IPS-NIHi7 (cell line): ENCODE results near the gene MPDU1.
A peak's percentile ranks its signal among the peaks of the same experiment; 100 is the strongest.

Experiments
- DNase-seq: peaks from one replicate; pipeline ENCODE4 v3.0.0; 2012; ENCODE audit warnings: mixed read lengths; ENCODE audit errors: extremely low spot score

MPDU1 gene

GRCh38 chr17:7560172-7561027 is 23.3 kb upstream of the MPDU1 start:
- DNase-seq, result peak; percentile 79

- peak; percentile 91 for DNase-seq
Measured at GRCh38 chr17:7561028-7561575, 22.6 kb upstream of the MPDU1 start.

GRCh38 chr17:7561589-7562207 is 22.0 kb upstream of the MPDU1 start, which contains the start of gene SENP3:
Gene SENP3 (plus strand): TSS chr17:7561919. CDS start chr17:7563077, 1,158 bp downstream.
- peak; percentile 96 for DNase-seq

- DNase-seq, result no peak
Measured at GRCh38 chr17:7562208-7562605, 21.4 kb upstream of the MPDU1 start.

GRCh38 chr17:7563115-7563869 is 20.4 kb upstream of the MPDU1 start:
- DNase-seq, result no peak

GRCh38 chr17:7569571-7569970 is 14.1 kb upstream of the MPDU1 start:
- DNase-seq, result no peak

GRCh38 chr17:7570351-7570750 is 13.3 kb upstream of the MPDU1 start:
- no peak for DNase-seq

- DNase-seq, result no peak
Measured at GRCh38 chr17:7572338-7572587, 11.4 kb upstream of the MPDU1 start.

- DNase-seq, result peak; percentile 97
Measured at GRCh38 chr17:7572588-7573323, 10.9 kb upstream of the MPDU1 start.

GRCh38 chr17:7573324-7574080 is 10.2 kb upstream of the MPDU1 start:
- DNase-seq, result peak; percentile 78

- DNase-seq, result no peak
Measured at GRCh38 chr17:7574176-7574953, 9.3 kb upstream of the MPDU1 start.

- DNase-seq, result no peak
Measured at GRCh38 chr17:7575481-7575883, 8.2 kb upstream of the MPDU1 start.

GRCh38 chr17:7575959-7576358 is 7.7 kb upstream of the MPDU1 start:
- DNase-seq, result no peak

- no peak for DNase-seq
Measured at GRCh38 chr17:7576432-7576937, 7.2 kb upstream of the MPDU1 start.

GRCh38 chr17:7577327-7578199 is 6.1 kb upstream of the MPDU1 start:
- DNase-seq, result no peak

- DNase-seq, result peak; percentile 57
Measured at GRCh38 chr17:7579001-7579833, 4.4 kb upstream of the MPDU1 start, which contains the start of gene CD68. Gene CD68 (plus strand): TSS chr17:7579638. CDS start chr17:7579678, 40 bp downstream.

GRCh38 chr17:7579834-7580603 is 3.6 kb upstream of the MPDU1 start:
- DNase-seq, result no peak
